ENCODE results near the gene NRL.
A peak's percentile ranks its signal among the peaks of the same experiment; 100 is the strongest.
"Not testable (repeated sequence)": the region's sequence is repeated elsewhere in the genome, so short reads cannot be mapped to it uniquely, and the experiment has no call there.

NRL gene

DNA sequence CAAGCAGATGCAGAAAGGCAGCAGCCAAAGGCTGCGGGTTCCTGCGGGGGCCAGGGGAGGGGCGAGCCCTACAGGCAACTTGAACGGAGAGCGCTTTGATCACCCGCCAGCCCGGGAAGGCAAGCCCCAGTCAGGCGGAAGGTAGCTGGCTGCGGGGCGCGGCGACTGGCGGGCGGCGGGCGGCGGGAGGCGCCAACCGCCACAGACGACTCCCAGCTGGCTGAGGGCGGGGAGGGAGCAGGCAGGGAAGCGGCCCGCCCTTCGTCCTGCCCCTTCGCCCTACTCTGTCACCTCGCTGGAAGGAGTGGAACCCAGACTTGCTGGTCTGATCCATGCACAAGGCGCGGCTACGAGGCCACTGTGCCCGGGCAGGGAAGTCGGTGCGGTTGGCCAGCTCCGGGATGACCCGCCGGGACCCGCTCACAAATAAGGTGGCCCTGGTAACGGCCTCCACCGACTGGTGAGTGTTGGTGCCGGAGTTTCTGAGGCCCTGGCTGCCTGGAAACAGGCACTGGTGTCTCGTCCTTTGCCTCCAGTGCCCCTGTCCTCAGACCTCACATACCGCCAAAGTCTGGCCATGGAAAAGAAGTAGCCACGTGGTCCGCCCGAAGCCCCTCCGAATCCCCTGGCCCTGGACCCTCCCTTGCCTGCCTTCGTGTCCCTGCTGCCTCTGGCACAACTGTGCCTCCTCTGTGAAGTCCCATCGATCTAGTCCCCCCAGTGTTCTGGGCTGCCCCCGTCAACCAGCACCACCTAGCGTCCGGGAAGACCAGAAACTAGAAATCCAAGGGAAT, 78.4 kb downstream of the NRL start:
- FAIRE-seq (no peak), DNase-seq (ENCODE audit: insufficient read length, low spot score) (no peak)
- TF ChIP-seq, protein P1, sequence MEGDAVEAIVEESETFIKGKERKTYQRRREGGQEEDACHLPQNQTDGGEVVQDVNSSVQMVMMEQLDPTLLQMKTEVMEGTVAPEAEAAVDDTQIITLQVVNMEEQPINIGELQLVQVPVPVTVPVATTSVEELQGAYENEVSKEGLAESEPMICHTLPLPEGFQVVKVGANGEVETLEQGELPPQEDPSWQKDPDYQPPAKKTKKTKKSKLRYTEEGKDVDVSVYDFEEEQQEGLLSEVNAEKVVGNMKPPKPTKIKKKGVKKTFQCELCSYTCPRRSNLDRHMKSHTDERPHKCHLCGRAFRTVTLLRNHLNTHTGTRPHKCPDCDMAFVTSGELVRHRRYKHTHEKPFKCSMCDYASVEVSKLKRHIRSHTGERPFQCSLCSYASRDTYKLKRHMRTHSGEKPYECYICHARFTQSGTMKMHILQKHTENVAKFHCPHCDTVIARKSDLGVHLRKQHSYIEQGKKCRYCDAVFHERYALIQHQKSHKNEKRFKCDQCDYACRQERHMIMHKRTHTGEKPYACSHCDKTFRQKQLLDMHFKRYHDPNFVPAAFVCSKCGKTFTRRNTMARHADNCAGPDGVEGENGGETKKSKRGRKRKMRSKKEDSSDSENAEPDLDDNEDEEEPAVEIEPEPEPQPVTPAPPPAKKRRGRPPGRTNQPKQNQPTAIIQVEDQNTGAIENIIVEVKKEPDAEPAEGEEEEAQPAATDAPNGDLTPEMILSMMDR (IDR thresholded peaks at IDR 0.05; ENCODE audit: insufficient read depth, missing control alignments): peak; percentile 75

DNA sequence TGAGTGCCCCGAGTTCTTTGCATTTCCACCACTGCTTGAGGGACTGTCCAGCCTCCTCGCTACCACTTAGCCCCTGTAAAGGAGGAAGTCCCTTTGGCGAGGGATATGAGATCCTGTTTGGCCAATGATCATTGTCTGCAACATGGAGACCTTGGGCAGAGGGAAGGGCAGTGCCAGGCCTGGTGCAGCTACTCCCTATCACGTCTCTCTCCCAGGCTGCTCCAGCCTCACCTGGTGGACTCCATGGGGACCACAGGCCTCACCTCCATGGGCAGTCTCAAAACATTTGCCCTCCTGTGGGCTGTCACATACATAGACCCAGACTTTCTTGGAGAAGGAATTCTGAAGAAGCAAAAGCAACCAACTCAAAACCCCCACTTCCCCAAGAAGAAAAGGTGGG, 79.0 kb downstream of the NRL start:
- not testable (repeated sequence) for FAIRE-seq; DNase-seq (ENCODE audit: insufficient read length, low spot score)

DNA sequence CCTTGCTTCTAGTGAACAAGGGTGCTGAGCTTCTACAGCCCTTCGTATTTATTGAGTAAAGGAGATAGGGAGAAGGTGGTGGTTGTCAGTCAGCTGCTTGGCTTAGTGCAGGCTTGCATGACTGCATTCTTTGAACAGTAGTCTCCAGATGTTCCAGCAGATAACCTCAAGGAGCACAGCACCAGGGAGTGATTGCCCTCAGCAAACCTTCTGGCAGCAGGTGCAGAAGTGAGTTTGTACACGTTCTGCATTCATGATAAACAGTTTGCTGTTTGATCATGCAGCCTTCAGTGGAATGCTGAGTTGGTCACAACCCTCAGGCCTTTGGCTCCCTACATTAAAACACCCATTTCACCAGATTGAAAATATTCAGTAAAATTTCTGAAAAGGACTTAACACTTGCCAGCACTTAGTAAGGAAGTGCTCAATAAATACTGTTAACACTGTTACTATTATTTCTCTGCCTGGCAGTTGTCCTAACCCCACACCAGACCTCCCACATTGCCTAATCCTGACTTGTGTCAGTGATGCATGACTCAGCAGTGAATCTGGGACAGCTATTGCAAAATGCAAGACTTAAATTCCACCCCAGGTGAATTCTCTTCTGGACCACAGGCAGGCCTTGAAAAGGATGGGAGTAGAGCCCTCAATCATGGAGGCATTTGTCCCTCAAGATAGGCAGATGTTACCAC, 81.9 kb downstream of the NRL start:
- DNase-seq (ENCODE audit: insufficient read length, low spot score) (no peak), FAIRE-seq (no peak)
- TF ChIP-seq, protein P1 (IDR thresholded peaks at IDR 0.05; ENCODE audit: insufficient read depth, missing control alignments): no peak

DNA sequence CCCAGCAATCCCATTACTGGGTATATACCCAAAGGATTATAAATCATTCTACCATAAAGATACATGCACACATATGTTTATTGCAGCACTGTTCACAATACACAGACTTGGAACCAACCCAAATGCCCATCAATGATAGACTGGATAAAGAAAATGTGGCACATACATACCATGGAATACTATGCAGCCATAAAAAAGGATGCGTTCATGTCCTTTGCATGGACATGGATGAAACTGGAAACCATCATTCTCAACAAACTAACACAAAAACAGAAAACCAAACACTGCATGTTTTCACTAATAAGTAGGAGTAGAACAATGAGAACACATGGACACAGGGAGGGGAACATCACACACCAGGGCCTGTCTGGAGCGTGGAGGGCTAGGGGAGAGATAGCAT, 83.4 kb downstream of the NRL start:
- DNase-seq (ENCODE audit: insufficient read length, low spot score); FAIRE-seq: not testable (repeated sequence)

DNA sequence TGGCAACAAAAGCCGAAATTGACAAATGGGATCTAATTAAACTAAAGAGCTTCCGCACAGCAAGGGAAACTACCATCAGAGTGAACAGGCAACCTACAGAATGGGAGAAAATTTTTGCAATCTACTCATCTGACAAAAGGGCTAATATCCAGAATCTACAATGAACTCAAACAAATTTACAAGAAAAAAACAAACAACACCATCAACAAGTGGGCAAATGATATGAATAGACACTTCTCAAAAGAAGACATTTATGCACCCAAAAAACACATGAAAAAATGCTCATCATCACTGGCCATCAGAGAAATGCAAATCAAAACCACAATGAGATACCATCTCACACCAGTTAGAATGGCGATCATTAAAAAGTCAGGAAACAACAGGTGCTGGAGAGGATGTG, 85.1 kb downstream of the NRL start:
- DNase-seq (ENCODE audit: insufficient read length, low spot score); FAIRE-seq: not testable (repeated sequence)

Measured in D721Med (cell line).